Measurements from ENCODE around the gene NAIP.
"Not testable (repeated sequence)": the region's sequence is repeated elsewhere in the genome, so short reads cannot be mapped to it uniquely, and the experiment has no call there.

Gene NAIP

DNA sequence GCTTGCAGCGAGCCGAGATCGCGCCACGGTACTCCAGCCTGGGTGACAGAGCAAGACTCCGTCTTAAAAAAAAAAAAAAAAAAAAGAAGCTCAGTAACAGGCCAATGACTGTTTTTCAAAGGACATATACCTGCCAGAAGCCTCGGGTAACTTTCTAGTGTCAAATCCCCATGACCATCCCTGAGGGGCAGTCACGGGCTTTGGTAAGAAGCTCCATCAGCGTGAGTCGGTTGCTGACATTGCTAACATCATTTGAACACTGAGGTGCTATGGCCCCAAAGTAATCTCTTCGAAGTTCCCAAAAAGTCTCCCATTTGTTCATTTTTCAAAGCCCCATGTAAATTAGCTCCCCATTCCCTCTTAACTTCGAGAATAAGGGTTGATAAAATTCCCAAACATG is 11.6 kb downstream of the NAIP start:
- TF ChIP-seq, protein P1, sequence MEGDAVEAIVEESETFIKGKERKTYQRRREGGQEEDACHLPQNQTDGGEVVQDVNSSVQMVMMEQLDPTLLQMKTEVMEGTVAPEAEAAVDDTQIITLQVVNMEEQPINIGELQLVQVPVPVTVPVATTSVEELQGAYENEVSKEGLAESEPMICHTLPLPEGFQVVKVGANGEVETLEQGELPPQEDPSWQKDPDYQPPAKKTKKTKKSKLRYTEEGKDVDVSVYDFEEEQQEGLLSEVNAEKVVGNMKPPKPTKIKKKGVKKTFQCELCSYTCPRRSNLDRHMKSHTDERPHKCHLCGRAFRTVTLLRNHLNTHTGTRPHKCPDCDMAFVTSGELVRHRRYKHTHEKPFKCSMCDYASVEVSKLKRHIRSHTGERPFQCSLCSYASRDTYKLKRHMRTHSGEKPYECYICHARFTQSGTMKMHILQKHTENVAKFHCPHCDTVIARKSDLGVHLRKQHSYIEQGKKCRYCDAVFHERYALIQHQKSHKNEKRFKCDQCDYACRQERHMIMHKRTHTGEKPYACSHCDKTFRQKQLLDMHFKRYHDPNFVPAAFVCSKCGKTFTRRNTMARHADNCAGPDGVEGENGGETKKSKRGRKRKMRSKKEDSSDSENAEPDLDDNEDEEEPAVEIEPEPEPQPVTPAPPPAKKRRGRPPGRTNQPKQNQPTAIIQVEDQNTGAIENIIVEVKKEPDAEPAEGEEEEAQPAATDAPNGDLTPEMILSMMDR (conservative IDR thresholded peaks at IDR 0.05; ENCODE audit: low read length): no peak
- H3K4me3 ChIP-seq (ENCODE audit: low read length): no peak overlapping the region
- no peak for DNase-seq (ENCODE audit: low read depth)

DNA sequence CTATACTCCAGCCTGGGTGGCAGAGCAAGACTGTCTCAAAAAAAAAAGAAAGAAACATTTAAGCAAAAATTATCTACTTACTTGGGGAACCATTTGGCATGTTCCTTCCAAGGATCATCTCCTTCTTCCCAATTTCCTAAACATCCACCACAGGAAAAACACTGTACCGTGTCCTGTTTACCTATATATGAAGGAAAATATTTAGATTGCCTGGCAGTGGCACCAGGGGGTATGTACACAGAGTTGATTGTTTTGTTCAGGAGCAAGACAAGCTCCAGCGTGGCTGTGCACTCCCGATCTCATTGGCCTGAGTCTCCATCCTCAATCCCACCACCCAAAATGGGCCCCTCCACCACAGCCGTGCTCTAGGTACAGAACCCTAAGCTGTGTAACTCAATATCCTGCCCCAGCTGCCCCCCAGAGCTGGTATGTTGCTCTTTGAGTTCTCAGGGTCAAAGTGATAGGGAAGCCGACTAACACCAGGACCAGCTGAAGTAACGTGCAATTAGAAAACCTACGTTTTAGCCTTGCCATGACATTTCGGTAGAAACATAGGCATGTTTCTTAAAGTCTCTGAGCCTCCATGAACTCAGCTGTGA is 13.8 kb downstream of the NAIP start:
- TF ChIP-seq, protein P1 (conservative IDR thresholded peaks at IDR 0.05; ENCODE audit: low read length): no peak
- DNase-seq (ENCODE audit: low read depth): no peak
- H3K4me3 ChIP-seq (ENCODE audit: low read length): no peak overlapping the region

DNA sequence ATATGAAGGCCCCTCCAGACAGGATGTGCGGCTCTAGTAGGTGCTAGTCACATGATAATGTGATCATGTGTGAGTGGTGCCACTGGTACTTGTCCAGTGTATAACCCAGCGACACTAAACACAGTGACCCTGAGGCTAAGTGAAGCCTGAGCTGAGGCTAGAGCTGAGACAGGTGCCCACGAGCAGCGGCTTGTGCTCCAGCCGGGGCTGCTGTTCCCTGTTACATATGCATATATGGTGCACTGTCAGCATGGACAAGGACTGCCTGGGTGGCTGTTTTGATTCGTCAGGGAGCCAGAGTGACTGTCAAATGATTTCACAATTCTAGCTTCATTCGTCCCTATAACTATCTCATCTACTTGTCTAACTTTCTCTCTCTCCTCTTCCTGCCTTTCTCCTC is 18.2 kb downstream of the NAIP start:
- H3K4me3 ChIP-seq (ENCODE audit: low read length); DNase-seq (ENCODE audit: low read depth): not testable (repeated sequence)

DNA sequence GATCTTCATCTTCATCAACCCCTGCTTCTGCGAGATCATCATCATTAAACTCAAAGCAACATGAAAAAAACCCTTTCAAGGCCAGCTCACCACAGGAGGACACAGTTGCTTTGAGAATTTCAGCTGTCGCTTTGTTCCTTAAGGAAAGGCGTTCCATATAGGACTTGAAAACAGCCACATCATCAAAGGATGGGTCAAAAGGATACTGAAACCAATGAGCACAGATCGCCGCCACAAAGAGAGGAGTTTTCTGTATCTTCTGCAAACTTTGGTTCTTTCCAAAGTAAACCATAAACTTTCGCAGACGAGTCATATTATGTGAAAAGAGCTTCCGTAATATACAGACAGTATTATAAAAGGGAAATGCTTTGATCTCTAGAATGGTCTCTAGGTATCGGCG is 40.3 kb downstream of the NAIP start:
- not testable (repeated sequence) for H3K4me3 ChIP-seq (ENCODE audit: low read length); DNase-seq (ENCODE audit: low read depth)

DNA sequence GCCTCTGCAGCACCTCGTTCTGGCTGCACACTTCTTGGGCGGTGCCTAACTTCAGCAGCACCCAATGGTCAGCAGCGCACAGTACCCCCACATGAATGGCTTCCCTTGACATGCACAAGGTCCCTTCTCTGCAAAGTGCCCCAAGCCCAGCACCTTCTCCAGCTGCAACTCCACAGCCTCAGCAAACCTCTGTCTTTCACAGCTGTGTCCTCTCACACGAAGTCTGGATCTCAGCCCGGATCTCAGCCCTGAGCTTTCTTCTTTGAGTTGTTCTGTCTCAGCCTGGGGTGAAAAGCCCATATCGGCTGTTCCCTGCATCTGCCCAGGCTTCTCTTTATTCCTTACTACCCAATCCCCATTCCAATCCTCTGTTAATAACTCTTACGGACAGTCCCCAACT is 57.9 kb downstream of the NAIP start:
- not testable (repeated sequence) for H3K4me3 ChIP-seq (ENCODE audit: low read length); DNase-seq (ENCODE audit: low read depth)

DNA sequence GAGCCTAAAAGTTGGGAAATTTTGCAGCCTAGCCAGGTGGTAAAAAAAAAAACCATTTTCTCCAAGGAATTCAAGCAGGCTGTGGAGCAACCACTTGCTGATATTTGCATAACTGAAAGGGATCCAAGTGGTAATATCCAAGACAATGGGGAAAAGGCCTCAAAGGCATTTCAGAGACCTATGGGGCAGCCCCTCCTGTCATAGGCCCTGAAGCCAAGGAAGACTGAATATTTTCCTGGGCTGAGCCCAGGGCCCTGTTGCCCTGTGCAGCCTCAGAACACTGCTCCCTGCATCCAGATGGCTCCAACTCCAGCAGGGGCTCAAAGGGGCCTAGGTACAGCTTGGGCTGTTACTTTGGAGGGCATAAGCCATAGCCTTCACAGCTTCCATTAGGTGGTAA is 60.6 kb downstream of the NAIP start:
- not testable (repeated sequence) for H3K4me3 ChIP-seq (ENCODE audit: low read length); DNase-seq (ENCODE audit: low read depth)

DNA sequence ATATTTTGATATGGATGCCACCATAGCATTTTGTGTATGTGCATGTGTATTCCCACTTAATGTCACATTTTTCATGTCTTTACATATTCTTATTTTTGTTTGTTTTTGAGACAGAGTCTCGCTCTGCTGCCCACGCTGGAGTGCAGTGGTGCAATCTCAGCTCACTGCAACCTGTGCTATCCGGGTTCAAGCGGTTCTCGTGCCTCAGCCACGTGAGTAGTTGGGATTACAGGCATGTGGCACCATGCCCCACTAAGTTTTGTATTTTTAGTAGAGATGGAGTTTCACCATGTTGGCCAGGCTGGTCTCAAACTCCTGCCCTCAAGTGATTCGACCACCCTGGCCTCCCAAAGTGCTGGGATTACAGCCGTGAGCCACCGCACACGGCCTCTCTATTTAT is 72.1 kb downstream of the NAIP start:
- not testable (repeated sequence) for H3K4me3 ChIP-seq (ENCODE audit: low read length); DNase-seq (ENCODE audit: low read depth)

DNA sequence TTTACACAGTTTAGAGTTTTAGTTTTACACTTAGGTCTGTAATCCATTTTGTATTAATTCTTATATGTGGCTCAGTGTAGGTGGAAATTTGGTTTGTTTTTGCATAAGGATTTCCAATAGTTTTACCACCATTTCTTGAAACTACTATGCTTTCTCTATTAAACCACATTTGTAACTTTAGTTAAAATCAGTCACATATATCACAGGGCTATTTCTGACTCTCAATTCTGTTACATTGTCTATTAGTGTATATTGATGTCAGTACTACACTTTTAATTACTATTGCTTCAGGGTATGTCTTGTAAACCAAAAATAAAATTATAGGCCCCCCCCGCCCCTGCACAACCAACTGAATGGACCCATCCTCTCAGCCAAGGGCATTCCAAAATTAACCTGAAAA is 92.6 kb downstream of the NAIP start:
- not testable (repeated sequence) for DNase-seq (ENCODE audit: low read depth); H3K4me3 ChIP-seq (ENCODE audit: low read length)

DNA sequence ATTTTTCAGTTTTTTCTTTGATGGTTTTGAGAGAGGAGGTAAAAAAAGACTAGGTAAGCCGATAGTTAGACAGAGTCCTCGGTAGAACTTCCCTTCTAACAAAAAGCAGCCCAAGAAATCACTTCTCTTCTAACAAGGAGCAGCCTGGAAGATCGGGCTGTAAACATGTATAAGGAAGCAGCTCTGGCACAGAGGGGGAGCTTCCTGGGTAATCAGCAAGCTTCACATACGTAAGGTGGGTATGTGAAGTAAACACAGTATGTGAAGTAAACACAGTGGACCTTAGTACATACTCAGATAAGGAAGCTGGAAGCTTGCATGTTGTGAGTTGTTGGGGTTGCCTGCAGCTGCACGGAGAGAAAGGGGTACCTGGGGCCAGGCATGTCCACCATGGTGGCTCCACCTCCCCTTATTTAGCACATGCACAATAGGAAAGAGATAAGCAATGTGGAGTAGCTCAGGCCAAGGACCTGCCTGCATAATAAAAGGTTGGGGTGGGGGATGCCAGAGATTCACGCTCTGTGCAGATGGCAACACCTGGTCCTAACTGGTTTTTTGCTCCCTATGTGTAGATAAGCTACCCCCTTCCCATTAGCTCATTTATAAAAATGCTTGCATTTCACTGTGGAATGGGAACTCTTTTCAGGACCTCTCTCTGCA is 93.3 kb downstream of the NAIP start:
- not testable (repeated sequence) for DNase-seq (ENCODE audit: low read depth); H3K4me3 ChIP-seq (ENCODE audit: low read length)

DNA sequence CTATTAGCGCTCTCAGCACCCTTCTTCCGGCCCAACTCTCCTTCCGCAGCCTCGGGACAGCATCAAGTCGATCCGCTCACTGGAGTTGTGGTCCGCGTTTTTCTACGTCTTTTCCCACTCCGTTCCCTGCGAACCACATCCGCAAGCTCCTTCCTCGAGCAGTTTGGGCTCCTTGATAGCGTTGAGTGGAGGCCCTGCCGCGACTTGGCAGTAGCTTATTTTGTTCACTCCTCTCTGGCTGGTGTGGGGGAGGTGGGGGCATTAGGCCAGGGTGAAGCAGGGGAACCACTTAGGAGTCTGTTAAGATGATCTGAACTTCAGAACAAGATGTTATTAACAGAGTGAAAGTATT is 100.0 kb downstream of the NAIP start:
- H3K4me3 ChIP-seq (ENCODE audit: low read length); DNase-seq (ENCODE audit: low read depth): not testable (repeated sequence)
